AML-193 (cell line): ENCODE measurements around the gene GLT6D1.
"Not testable (repeated sequence)": the region's sequence is repeated elsewhere in the genome, so short reads cannot be mapped to it uniquely, and the experiment has no call there.

Source experiments
- DNase-seq, 2 experiments: peaks; one replicate each; lab custom pipeline; 2025; lab: John Stamatoyannopoulos, UW

The GLT6D1 gene

GRCh38 chr9:135664801-135665794, 25.8 kb upstream of the GLT6D1 start:
- DNase-seq: no peak

- DNase-seq: no peak
These were observed 24.9 kb upstream of the GLT6D1 start for GRCh38 chr9:135664266-135664665.

- no peak for DNase-seq
These were observed 24.5 kb upstream of the GLT6D1 start for GRCh38 chr9:135663857-135664256.

- no peak for DNase-seq
These were observed 24.1 kb upstream of the GLT6D1 start for GRCh38 chr9:135663451-135663770.

- DNase-seq: no peak
These were observed 23.6 kb upstream of the GLT6D1 start, which contains the start of gene LCN9 for GRCh38 chr9:135662758-135663450. Gene LCN9, plus strand, starts transcription at chr9:135663309. Its CDS starts 13 bp downstream, at chr9:135663322.

- no peak for DNase-seq
These were observed 22.6 kb upstream of the GLT6D1 start for GRCh38 chr9:135661816-135662560.

GRCh38 chr9:135660407-135660806, 21.1 kb upstream of the GLT6D1 start:
- DNase-seq: no peak

GRCh38 chr9:135659252-135659651, 19.9 kb upstream of the GLT6D1 start:
- no peak for DNase-seq

GRCh38 chr9:135657416-135657815, 18.1 kb upstream of the GLT6D1 start:
- no peak for DNase-seq

GRCh38 chr9:135655317-135655716, 16.0 kb upstream of the GLT6D1 start:
- DNase-seq: no peak

GRCh38 chr9:135650408-135650807, 11.1 kb upstream of the GLT6D1 start:
- no peak for DNase-seq

GRCh38 chr9:135649508-135649907, 10.2 kb upstream of the GLT6D1 start:
- DNase-seq: no peak

GRCh38 chr9:135648494-135649410, 9.4 kb upstream of the GLT6D1 start:
- no peak for DNase-seq

- DNase-seq: no peak
These were observed 8.5 kb upstream of the GLT6D1 start for GRCh38 chr9:135647884-135648283.

GRCh38 chr9:135644631-135645218, 5.4 kb upstream of the GLT6D1 start:
- no peak for DNase-seq

- DNase-seq: no peak
These were observed 2.4 kb upstream of the GLT6D1 start for GRCh38 chr9:135641745-135642144.

- no peak for DNase-seq
These were observed 1.7 kb upstream of the GLT6D1 start for GRCh38 chr9:135641047-135641446.

- not testable (repeated sequence) for DNase-seq
These were observed 2.3 kb downstream of the GLT6D1 start for GRCh38 chr9:135636930-135637530.

GRCh38 chr9:135632841-135633240, 6.5 kb downstream of the GLT6D1 start:
- no peak for DNase-seq

GRCh38 chr9:135624282-135624681, 15.1 kb downstream of the GLT6D1 start:
- no peak for DNase-seq
